K562 (cell line): Measurements from ENCODE around the gene ERP44. TPM values are rescaled to one million over a fixed set of nuclear protein-coding genes. Genes with fewer than 3 reads are reported as not detected.

ENCODE experiments used
- CC2D1A ChIP-seq: fragments of 450-650 bp; IDR thresholded peaks from 2 replicates; pipeline ENCODE4 v1.6.1; 2017; ENCODE audit warnings: mild to moderate bottlenecking
- NFE2L1 ChIP-seq: fragments of 450-650 bp; IDR thresholded peaks from 2 replicates; pipeline ENCODE4 v1.6.1; 2016; ENCODE audit warnings: missing genetic modification characterization, low read depth, mild to moderate bottlenecking, missing compliant biosample characterization, moderate library complexity, borderline replicate concordance
- ZNF143 ChIP-seq: sonication (generic); formaldehyde crosslinking; IDR thresholded peaks from 2 replicates; pipeline ENCODE4 v1.9.0; 2022; ENCODE audit warnings: mild to moderate bottlenecking, missing genetic modification reagents
- polyA plus RNA-seq, 8 experiments: library from polyadenylated mRNA; depleted of rRNA in 4 of 8; stranded (reverse) in 5 of 8; unstranded in 3 of 8; fragments of >200 nt; fragmentation: Nextera tagmentation in 2 of 8; fragmentation: Illumina TruSeq in 1 of 8; extraction: Ambion mirVana in 2 of 8; extraction: Trizol in 1 of 8; gene quantifications; 2 replicates each; pipeline versions ENCODE4 v1.2.1 to v1.2.3, GENCODE V29; 2011 to 2014; ENCODE audit warnings: inconsistent platforms in 1 of 8, missing spikeins in 1 of 8
- total RNA-seq, 7 experiments: library from RNA; depleted of rRNA in 6 of 7; stranded (reverse); fragments of >200 nt in 6 of 7; fragmentation: Illumina TruSeq in 2 of 7; extraction: Trizol in 2 of 7; gene quantifications; 2 replicates each; pipeline versions ENCODE4 v1.2.1 to v1.2.3, GENCODE V29; 2011 to 2021; ENCODE audit warnings: low replicate concordance in 1 of 7
- TF ChIP-seq, protein P1 (sequence below), 2 experiments: fragments of 450-650 bp; conservative IDR thresholded peaks; 2 replicates each; pipeline ENCODE4 v1.6.1; 2017; ENCODE audit warnings: mild to moderate bottlenecking in 2 of 2, moderate library complexity in 2 of 2
- TF ChIP-seq, protein P2 (sequence below), 2 experiments: fragments of 450-650 bp; formaldehyde crosslinking in 1 of 2; IDR thresholded peaks; 2 replicates each; pipeline versions ENCODE4 v1.4.0 to v1.6.1; 2014 to 2020; ENCODE audit warnings: mild to moderate bottlenecking in 2 of 2, borderline replicate concordance in 1 of 2, low read depth in 1 of 2

Gene ERP44
- total and polyA plus RNA-seq, 9 of the 15 experiments (the other 6 are each of a cell fraction or from before 2014, with no cell fraction given): 9.2 to 23.4 (median 13.6) TPM

DNA sequence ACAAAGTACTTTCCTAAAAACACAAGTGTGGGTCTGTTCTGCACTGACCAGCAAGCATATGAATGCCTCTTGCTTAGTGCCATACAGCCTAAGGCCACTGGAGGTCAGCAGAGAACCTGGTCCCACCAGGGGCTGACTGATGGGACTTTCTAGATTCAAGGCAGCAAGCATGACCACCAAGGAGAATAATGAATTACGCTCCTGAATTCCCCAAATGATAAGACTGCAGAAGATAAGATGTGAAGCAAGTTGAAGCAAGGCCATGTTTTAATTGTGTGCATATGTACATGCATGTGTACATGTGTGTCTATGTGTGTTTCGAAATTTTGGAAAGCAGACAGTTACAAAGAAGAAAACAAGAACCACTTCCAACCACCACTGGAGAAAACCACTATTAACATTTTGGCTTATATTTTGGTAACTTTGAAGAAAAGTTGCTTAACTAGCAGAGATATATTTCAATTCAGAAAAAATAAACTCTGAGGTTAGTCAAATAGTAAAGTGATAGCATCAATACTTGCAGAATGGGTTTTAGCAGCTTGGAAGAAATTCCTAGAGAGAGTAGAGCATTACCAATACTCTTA is 70.5 kb downstream of the ERP44 start (continued):
- 0 out of 2 replicates have a peak, but pooled peaks have one; percentile 46 for TF ChIP-seq CC2D1A
- TF ChIP-seq, protein P1, sequence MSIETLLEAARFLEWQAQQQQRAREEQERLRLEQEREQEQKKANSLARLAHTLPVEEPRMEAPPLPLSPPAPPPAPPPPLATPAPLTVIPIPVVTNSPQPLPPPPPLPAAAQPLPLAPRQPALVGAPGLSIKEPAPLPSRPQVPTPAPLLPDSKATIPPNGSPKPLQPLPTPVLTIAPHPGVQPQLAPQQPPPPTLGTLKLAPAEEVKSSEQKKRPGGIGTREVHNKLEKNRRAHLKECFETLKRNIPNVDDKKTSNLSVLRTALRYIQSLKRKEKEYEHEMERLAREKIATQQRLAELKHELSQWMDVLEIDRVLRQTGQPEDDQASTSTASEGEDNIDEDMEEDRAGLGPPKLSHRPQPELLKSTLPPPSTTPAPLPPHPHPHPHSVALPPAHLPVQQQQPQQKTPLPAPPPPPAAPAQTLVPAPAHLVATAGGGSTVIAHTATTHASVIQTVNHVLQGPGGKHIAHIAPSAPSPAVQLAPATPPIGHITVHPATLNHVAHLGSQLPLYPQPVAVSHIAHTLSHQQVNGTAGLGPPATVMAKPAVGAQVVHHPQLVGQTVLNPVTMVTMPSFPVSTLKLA (conservative IDR thresholded peaks at IDR 0.05): 0 out of 4 replicates have a peak, but pooled peaks of 1 of the 2 experiments have one; percentile 18
- TF ChIP-seq NFE2L1 (tag): no peak
- TF ChIP-seq, protein P2, sequence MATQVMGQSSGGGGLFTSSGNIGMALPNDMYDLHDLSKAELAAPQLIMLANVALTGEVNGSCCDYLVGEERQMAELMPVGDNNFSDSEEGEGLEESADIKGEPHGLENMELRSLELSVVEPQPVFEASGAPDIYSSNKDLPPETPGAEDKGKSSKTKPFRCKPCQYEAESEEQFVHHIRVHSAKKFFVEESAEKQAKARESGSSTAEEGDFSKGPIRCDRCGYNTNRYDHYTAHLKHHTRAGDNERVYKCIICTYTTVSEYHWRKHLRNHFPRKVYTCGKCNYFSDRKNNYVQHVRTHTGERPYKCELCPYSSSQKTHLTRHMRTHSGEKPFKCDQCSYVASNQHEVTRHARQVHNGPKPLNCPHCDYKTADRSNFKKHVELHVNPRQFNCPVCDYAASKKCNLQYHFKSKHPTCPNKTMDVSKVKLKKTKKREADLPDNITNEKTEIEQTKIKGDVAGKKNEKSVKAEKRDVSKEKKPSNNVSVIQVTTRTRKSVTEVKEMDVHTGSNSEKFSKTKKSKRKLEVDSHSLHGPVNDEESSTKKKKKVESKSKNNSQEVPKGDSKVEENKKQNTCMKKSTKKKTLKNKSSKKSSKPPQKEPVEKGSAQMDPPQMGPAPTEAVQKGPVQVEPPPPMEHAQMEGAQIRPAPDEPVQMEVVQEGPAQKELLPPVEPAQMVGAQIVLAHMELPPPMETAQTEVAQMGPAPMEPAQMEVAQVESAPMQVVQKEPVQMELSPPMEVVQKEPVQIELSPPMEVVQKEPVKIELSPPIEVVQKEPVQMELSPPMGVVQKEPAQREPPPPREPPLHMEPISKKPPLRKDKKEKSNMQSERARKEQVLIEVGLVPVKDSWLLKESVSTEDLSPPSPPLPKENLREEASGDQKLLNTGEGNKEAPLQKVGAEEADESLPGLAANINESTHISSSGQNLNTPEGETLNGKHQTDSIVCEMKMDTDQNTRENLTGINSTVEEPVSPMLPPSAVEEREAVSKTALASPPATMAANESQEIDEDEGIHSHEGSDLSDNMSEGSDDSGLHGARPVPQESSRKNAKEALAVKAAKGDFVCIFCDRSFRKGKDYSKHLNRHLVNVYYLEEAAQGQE (IDR thresholded peaks at IDR 0.05; ENCODE audit: borderline replicate concordance): peak; percentile 86
- TF ChIP-seq, protein P2 (CRISPR knock-in tag; IDR thresholded peaks at IDR 0.05; ENCODE audit: low read depth): no peak
- TF ChIP-seq ZNF143 (CRISPR knock-in tag): no peak
- TF ChIP-seq, all 486 proteins: peak for 18
